Measurements from ENCODE around the gene SNX18. TPM values are rescaled to one million over a fixed set of nuclear protein-coding genes. Genes with fewer than 3 reads are reported as not detected.

Gene SNX18
- total RNA-seq, 1 donor from 2014 or later: 22.3 TPM

DNA sequence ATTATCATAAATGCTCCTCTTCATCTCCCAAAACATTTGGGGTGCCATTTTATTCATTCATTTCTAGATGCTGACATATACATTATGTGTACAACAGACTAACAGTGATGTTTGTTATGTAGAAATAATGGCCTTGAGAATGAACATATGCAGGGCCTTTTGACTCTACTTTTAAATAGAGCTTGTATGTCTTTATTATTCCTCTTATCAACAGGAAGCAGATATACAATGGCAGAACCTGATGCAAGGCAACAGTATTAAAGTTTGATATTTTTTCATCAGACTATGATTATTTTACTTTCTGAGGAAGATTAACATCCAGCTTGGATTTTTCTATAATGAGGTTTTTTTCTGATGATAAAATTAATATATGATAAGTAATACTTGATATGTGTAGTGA, 44.1 kb downstream of the SNX18 start:
- no peaks in the 10 kb centered on the region for H3K36me3 Mint-ChIP-seq (ENCODE audit: low read depth, unreplicated experiment)
- H3K9me3 Mint-ChIP-seq (ENCODE audit: unreplicated experiment): no peaks in the 10 kb centered on the region
- TF ChIP-seq, protein P1, sequence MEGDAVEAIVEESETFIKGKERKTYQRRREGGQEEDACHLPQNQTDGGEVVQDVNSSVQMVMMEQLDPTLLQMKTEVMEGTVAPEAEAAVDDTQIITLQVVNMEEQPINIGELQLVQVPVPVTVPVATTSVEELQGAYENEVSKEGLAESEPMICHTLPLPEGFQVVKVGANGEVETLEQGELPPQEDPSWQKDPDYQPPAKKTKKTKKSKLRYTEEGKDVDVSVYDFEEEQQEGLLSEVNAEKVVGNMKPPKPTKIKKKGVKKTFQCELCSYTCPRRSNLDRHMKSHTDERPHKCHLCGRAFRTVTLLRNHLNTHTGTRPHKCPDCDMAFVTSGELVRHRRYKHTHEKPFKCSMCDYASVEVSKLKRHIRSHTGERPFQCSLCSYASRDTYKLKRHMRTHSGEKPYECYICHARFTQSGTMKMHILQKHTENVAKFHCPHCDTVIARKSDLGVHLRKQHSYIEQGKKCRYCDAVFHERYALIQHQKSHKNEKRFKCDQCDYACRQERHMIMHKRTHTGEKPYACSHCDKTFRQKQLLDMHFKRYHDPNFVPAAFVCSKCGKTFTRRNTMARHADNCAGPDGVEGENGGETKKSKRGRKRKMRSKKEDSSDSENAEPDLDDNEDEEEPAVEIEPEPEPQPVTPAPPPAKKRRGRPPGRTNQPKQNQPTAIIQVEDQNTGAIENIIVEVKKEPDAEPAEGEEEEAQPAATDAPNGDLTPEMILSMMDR (IDR thresholded peaks at IDR 0.05; ENCODE audit: unreplicated experiment): no peak
- peaks cover 3% of the 10 kb centered on the region for H3K27me3 Mint-ChIP-seq (ENCODE audit: unreplicated experiment)
- DNase-seq (ENCODE audit: low spot score): no peak
- no peak overlapping the region for H3K27ac Mint-ChIP-seq (ENCODE audit: unreplicated experiment)
- no peak overlapping the region for H3K4me3 Mint-ChIP-seq (ENCODE audit: unreplicated experiment)
- no peaks in the 10 kb centered on the region for H3K4me1 Mint-ChIP-seq (ENCODE audit: unreplicated experiment)

DNA sequence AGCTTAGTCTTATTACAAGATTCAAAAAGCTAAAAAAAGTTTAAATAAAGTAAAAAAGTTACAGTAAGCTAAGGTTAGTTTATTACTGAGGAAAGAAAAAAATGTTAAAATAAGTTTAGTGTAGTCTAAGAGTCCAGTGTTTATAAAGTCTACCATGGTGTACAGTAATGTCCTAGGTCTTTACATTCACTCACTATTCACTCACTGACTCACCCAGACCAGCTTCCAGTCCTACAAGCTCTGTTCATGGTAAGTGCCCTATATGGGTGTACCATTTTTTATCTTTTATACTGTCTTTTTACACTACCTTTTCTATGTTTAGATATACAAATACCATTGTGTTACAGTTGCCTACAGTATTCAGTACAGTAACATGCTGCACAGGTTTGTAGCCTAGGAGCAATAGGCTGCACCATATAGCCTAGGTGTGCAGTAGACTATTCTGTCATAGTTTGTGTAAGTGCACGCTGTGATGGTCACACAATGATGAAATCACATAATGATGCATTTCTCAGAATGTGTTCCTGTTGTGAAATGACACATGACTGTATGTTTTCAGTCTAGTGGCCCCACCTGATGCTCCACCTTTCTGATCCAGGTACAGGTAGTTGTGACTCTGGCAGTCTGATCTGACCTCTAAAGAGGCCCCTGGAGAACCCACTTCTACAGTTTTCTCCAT, 45.7 kb downstream of the SNX18 start:
- Mint-ChIP-seq H3K36me3 (ENCODE audit: low read depth, unreplicated experiment) (peaks cover 4% of the 10 kb centered on the region), H3K27me3 (ENCODE audit: unreplicated experiment) (peaks cover 5% of the 10 kb centered on the region), H3K9me3 (ENCODE audit: unreplicated experiment) (no peaks in the 10 kb centered on the region), H3K4me1 (ENCODE audit: unreplicated experiment) (peaks cover 3% of the 10 kb centered on the region), H3K4me3 (ENCODE audit: unreplicated experiment) (no peak overlapping the region), H3K27ac (ENCODE audit: unreplicated experiment) (no peak overlapping the region)
- no peak for DNase-seq (ENCODE audit: low spot score)
- TF ChIP-seq, protein P1 (IDR thresholded peaks at IDR 0.05; ENCODE audit: unreplicated experiment): no peak

DNA sequence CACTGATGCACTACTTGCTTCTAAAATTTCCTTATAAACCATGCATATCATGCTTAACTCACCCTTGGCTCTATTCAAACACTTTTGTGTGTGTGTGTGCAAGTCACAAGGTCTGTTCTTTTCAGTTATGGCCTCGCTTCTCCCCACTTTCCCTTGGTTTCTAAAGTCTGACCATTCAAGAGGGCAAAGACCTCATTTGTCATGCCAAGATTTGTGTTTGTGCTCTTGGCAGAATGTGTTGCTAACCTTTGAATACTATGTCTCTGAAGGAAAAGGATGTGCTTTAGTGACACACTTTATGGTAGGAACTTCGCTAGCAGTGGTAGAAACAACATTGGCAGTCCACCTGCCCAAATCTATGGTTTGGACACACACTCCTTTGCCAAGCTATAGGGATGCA, 50.4 kb downstream of the SNX18 start:
- H3K27me3 Mint-ChIP-seq (ENCODE audit: unreplicated experiment): peaks cover 3% of the 10 kb centered on the region

DNA sequence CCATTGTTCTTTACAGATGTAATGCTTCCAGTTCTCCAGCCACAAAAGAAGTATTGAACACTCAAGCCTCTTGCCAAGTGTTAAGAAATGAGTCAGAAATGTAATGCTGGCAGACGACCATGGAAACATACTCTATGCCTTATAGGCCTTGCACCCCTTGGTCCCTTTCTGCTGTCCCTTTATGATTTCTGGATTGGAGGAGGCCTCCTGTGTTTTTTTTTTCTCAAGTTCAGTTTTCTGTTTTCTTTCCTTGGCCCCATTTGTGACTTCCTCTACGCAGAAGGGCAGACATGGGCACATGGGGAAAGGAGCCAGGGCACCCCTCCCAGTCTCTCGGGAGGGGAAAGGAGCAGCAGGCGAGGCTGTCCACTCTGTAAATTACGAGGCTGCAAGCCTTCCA, 53.4 kb downstream of the SNX18 start:
- DNase-seq (ENCODE audit: low spot score): no peak
- Mint-ChIP-seq H3K27ac (ENCODE audit: unreplicated experiment) (no peak overlapping the region), H3K4me3 (ENCODE audit: unreplicated experiment) (no peak overlapping the region), H3K36me3 (ENCODE audit: low read depth, unreplicated experiment) (peaks cover 4% of the 10 kb centered on the region), H3K27me3 (ENCODE audit: unreplicated experiment) (peaks cover 7% of the 10 kb centered on the region), H3K9me3 (ENCODE audit: unreplicated experiment) (no peaks in the 10 kb centered on the region), H3K4me1 (ENCODE audit: unreplicated experiment) (peaks cover 3% of the 10 kb centered on the region)
- TF ChIP-seq, protein P1 (IDR thresholded peaks at IDR 0.05; ENCODE audit: unreplicated experiment): no peak

More for the DNA sequence above, 50.4 kb downstream of the SNX18 start:
- TF ChIP-seq, protein P1 (IDR thresholded peaks at IDR 0.05; ENCODE audit: unreplicated experiment): no peak
- DNase-seq (ENCODE audit: low spot score): no peak
- peaks cover 4% of the 10 kb centered on the region for H3K36me3 Mint-ChIP-seq (ENCODE audit: low read depth, unreplicated experiment)
- peaks cover 3% of the 10 kb centered on the region for H3K4me1 Mint-ChIP-seq (ENCODE audit: unreplicated experiment)
- H3K9me3 Mint-ChIP-seq (ENCODE audit: unreplicated experiment): no peaks in the 10 kb centered on the region
- no peak overlapping the region for H3K27ac Mint-ChIP-seq (ENCODE audit: unreplicated experiment)
- no peak overlapping the region for H3K4me3 Mint-ChIP-seq (ENCODE audit: unreplicated experiment)

DNA sequence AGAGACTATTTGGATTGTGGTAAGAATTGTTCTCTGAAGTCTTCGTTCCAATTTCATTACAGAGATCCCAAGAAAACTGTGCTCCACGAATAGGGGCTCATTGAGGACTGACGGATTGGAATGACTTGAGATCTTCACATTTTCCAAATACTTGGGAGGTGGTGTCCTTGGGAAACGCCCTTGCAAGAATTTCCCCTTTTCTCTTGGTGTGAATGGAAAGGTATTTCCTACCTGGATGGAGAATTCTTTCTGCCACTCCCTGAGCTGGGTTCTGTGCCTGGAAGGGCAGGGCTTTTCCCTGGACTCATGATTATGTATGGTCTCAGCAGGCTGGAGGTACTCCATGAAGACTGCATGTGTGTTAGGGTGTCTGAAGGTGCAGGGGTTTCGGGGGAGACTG, 53.9 kb downstream of the SNX18 start:
- H3K27me3 Mint-ChIP-seq (ENCODE audit: unreplicated experiment): peaks cover 7% of the 10 kb centered on the region
- no peak overlapping the region for H3K27ac Mint-ChIP-seq (ENCODE audit: unreplicated experiment)
- H3K36me3 Mint-ChIP-seq (ENCODE audit: low read depth, unreplicated experiment): peaks cover 4% of the 10 kb centered on the region
- TF ChIP-seq, protein P1 (IDR thresholded peaks at IDR 0.05; ENCODE audit: unreplicated experiment): no peak
- H3K4me3 Mint-ChIP-seq (ENCODE audit: unreplicated experiment): no peak overlapping the region
- H3K4me1 Mint-ChIP-seq (ENCODE audit: unreplicated experiment): peaks cover 3% of the 10 kb centered on the region
- DNase-seq (ENCODE audit: low spot score): no peak
- H3K9me3 Mint-ChIP-seq (ENCODE audit: unreplicated experiment): no peaks in the 10 kb centered on the region
